Stromal cell of bone marrow (primary cell): ENCODE data around the gene TNFSF9.
"Not testable (repeated sequence)": the region's sequence is repeated elsewhere in the genome, so short reads cannot be mapped to it uniquely, and the experiment has no call there.

Experiments used
- DNase-seq: peaks from one replicate; pipeline ENCODE4 v3.0.0-alpha.2; 2012; ENCODE audit warnings: low read depth

The TNFSF9 gene

DNA sequence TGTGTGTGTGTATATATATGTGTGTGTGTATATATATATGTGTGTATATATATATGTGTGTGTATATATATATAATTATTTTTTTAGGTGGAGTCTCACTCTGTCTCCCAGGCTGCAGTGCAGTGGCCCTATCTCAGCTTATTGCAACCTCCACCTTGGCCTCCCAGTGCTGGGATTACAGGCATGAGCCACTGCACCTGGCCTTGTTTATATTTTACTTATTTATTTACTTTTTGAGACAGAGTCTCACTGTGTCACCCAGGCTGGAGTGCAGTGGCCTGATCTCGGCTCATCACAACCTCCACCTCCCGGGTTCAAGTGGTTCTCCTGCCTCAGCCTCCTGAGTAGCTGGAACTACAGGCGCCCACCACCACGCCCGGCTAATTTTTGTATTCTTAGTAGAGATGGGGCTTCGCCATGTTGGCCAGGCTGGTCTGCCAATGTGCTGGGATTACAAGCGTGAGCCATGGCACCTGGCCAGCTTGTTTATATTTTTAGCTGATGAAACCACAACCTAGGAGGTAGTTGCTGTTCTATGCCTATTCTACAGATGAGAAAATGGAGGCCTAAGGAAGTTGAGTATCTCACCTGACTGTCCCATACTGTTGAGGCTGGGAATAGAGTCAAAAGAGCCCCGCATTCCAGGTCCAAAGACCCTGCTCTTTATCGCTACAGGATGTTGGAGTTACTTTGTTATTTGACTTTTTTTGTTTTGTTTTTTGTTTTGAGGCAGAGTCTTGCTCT is 22.6 kb upstream of the TNFSF9 start:
- DNase-seq = not testable (repeated sequence)

DNA sequence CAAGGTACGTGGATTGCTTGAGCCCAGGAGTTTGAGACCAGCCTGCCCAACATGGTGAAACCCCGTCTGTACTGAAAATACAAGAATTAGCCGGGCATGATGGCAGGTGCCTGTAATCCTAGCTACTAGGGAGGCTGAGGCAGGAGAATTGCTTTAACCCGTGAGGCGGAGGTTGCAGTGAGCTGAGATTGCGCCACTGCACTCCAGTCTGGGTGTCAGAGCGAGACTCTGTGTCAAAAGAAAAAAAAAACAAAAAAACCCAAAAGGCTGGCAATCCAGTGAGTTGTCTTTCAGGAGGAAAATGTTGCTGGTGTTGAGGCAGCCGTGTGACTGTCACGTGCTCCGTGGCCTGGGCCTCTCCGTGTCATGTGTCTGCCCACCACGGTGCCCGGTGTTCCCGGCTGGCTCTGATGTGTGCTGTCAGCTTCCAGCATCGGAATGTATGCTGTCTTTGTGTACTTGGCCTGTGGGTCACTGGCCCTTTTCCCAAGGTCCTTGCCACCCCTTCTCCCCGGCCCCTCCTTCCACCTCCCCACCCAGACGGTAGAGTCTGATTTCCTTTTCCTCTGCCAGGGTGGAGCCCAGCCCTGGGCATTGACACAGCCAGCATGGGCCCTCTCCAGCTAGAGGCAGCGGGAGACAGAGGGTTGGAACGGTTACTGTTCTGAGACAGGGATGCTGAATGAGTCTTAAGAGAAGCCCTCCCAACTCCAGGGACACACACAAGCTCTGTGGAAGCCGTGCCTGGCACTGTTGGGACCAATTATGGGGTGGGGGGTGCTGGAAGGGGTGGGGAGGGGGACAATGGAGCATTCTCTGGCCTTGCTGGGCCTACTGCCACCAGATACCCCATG is 21.5 kb upstream of the TNFSF9 start:
- no peak for DNase-seq

DNA sequence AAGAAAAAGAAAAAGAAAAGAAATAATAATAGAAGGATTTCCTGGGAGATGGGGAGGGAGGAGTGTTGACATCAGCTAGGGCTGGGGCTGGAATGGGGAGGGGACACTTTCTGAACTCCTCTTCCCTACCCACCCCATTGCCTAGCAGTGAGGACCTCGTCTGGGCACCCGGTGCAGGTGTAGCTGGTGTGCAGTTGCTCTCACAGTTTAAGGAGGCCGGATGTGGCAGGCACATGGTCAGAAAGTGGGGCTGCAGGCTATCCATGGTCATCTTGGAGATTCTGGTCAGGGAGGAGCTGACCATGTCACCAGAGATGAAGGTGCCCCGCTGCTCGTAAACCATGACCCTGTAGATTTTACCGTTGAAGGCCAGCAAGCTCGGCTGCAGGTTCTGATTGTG is 20.2 kb upstream of the TNFSF9 start:
- no peak for DNase-seq

DNA sequence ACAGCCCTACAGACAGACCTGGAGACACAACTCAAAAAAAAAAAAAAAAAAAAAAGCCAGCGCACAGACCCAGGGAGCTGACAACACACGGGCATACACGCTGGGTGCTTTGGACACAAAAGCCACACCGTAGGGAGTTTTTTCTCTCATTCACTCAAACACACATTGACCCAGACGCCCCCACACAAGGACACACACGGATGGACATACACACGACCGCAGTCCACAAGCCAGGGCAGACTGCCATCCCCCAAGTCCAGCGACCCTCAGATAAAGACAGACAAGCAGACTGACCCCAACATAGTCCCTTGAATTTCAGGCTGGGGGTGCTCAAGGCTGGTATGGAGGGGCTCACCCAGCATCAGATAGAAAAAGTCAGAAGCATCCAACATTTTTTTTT is 16.7 kb upstream of the TNFSF9 start:
- DNase-seq = no peak

DNA sequence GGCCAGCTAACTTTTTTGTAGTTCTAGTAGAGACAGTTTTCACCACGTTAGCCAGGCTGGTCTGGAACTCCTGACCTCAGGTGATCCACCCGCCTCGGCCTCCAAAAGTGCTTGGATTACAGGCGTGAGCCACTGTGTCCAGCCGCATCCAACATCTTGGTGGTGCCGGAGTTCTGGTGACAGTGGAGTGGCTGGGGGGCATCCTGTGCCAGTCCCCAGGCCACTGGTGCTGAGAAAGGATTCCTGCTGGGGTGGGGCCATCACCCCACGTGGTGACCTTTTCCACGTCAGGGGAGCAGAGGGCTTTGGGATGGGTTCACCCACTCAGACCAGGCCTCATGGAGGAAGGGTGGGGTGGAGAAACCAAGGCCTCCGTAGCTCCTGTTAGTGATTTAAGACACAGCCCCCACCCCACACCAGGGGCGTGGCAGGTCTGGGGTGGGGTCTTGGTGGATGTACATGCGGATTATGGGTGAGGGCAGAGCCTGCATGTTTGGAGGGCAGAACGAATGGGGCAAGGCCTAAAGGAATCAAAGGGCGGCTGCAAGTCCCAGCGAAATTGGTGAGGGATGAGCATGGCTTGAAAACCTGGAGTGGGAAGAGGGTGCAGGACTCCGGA is 15.8 kb upstream of the TNFSF9 start:
- DNase-seq = no peak

DNA sequence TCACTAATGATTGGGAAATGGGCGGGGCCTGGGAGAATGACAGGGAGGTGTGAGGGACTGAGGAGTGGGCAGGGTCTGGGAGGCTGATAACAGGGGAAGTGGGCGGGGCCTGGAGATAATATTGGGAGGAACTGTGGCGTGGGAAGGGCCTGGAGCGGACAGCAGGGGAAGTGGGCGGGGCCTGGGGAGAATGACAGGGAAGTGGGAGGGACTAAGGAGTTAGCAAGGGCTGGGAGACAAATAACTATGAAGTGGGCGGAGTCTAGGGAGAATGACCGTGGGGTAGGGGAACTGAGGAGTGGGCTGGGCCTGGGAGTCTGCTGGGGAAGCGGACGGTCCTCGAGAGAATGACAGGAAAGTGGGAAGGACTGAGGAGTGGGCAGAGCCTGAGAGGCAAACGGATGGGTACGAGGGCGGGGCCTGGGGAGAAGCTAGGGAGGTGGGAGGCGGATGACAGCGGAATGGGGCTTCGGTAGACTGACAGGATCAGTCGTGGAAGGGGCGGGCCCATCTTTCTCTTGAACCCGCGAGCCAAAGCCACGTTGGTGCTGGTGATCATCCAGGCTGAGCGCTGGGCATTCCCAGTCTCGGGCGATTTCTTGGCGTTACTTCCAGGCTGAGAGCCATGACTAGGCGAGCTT is 14.7 kb upstream of the TNFSF9 start:
- DNase-seq = peak; percentile 77

DNA sequence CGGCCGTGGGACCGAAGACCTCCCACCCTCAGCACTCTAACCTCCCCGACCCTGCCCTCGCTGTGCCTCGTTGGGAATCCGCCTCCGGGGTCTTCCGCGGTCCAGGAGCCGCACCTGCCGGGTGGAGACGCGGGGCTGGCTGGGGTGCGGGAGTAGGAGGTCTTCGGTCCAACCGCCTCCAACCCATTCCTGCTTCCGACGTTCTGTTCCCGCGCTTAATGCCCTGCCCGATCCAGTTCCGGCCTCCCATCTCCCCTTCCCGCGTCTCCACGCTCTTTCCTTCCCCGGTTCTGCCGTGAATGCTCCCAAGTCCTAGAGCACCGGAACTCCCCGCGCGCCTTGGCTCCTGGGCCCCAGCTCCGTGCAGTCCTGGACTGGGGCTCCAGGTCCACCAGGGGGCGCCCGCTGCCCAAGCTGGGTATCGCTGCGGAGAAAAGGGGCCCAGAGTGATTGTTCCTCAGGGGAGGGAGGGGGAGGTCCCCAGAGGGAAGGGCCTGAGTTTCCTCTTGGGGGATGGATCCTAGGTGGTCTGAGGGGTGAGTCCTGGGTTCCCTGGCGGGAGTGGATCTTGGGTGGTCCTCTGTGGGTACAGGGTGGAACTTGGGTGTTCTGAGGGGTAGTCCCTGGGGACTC is 14.1 kb upstream of the TNFSF9 start:
- peak; percentile 68 for DNase-seq

DNA sequence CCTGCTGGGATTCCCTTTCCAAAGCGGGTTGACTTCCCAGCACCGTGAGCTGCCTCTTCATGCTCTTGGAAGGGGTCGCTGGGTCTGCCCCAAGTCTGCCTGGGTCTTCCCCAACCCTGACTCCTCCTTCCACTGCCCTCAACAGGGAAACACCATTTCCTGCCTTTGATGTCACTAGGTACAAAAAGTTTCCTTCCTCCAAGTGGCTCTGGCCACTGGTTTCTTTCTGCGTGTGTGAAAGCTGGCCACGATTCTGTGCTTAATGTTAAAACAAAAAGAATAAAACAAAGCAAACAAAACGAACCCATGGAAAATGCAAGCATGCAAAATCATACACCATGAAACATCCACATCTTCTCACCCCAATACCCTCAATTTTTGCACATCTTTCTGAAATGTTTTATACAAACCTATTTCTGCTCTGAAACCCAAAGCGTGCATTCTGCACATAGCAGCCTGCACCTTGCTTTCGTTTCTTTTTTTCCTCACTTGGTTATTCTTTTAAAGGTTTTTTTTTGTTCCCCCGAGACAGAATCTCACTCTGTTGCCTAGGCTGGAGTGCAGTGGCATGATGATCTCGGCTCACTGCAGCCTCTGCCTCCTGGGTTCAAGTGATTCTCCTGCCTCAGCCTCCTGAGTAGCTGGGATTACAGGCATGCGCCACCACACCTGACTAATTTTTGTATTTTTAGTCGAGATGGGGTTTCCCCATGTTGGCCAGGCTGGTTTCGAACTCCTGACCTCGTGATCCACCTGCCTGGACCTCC is 12.5 kb upstream of the TNFSF9 start:
- DNase-seq = no peak

DNA sequence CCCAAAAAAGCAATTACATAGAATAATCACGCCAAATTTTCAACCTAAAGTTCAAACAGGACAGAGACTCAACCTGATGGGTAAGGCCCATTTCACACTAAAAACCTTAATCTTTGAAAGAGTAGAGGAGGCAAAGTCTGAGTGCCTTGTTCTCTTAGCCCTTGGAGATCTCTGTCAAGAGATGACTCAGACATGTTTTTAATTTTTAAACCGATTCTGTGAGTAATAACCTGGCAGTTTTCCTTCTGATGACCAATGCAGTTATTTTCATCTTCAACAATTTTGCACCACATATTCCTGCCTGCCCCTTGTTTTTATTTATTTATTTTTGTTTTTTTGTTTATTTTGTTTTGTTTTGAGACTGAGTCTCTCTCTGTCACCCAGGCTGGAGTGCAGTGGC is 11.5 kb upstream of the TNFSF9 start:
- DNase-seq = peak; percentile 82

DNA sequence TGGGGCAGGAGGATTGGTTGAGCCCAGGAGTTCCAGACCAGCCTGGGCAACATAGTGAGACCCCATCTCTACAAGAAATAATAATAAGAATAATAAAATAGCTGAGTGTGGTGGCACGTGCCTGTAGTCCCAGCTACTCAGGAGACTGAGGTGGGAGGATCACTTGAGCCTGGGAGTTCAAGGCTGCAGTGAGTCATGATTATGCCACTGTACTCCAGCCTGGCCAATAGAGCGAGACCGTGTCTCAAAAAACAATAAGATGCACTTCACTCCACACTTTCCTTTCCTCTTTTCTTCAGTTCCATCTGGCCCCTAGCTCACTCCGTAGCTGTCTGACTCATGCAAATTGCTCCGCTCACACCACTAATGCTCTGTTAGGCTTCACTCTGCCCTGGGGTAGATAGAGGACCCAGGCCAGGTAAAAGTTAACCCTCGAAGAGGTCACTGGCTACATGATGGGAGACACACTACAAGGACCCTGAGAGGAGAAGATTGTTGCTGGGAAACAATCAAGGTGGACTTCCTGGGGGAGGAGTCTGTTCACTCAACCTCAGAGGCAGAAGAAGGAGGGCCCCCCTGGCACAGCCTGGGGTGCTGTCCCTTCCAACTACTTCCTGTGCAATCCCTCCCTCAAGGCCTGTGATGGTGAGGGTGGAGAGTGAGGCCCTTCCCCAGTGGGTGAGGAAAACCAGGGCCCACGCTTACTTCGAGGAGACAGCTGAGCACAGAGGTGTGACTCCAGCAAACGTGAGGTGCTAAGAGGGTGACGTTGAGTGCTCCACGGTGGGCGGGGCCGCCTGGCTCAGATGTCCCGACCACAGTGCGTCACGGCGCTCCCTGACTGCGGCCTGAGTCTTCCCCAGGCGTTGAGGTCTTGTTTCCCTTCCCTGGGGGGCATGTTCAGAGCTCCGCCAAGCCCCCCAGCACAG is 8.8 kb upstream of the TNFSF9 start:
- DNase-seq = no peak

DNA sequence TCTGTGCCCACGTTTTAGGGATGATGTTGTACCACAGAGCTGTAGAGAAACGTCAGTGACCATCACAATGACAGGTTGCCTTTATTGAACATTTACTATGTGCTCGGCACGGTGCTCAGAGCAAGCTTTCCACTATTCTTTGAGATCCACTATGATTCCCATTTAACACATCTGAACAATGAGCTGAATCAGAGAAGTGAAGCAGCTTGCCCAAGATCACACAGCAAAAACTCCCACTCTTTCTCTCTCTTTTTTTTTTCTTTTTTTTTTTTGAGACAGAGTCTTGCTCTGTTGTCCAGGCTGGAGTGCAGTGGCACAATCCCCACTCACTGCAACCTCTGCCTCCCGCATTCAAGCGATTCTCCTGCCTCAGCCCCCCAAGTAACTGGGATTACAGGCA is 8.1 kb upstream of the TNFSF9 start:
- no peak for DNase-seq

DNA sequence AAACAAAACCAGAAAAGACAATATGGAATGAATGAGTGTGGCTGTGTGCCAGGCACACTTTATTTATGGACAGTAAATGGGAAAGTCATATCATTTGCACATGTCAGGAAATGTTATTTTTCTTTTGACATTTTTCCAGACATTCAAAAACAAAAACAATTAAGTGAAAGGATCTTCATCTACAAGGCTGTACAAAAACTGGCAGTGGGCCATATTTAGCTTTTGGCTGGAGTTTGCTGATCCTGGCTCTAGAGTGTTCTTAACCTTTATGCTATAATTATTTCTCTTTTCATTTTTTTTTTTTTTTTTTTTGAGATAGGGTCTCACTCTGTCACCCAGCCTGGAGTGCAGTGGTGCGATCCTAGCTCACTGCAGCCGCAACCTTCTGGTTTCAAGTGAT is 6.5 kb upstream of the TNFSF9 start:
- no peak for DNase-seq

DNA sequence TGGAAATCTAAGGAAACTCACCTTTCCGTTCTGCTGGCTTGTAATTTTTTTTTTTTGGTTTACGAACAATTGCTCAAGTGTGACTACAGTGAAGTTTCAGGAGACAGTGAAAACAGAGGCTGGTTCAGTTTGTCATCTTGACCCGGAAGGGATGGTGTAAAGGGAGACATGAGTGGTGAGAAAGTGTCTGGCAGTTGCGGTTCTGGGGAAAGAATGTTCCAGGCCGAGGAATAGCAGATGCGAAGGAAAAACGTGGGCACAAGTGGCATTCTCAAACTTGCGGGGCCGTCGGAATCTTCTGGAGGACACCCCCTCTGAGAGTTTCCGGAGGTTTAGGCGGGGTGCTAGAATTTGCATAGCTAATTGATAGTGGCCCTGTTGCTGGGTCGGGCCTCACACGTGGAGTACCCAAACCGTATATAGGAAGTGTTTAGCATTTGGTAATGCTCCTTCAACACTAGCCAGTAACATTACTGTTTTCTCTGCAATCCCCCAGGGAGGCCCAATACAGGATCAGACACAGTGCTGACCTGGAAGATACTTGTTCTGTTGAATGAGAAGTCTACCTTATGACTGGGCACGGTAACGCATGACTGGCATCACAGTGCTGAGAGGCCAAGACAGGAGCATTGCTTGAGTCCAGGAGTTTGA is 2.8 kb upstream of the TNFSF9 start:
- DNase-seq = no peak

DNA sequence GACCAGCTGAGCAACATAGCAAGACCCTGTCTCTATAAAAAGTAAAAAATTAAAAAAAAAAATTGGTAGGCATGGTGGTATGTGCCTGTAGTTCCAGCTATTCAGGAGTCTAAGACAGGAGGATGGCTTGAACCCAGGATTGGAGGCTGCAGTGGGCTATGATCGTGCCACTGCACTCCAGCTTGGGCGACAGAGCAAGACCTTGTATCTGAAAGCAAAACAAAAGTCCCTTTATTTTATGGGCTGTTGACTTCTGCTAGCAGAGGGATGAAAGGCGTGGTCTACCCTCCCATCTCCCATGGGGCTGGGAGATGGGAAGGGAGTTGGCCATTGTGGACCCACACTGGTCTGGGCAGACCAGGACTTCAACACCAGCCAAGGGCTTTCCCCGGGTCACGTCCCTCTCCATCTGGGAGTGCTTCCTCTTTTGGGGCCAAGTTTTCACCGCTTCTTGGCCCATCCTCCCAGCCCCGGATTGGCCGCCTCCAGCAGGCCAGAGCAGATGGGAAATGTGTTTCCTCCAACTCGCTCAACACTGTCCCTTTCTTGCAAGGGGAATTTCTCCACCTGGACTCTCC is 2.2 kb upstream of the TNFSF9 start:
- no peak for DNase-seq

DNA sequence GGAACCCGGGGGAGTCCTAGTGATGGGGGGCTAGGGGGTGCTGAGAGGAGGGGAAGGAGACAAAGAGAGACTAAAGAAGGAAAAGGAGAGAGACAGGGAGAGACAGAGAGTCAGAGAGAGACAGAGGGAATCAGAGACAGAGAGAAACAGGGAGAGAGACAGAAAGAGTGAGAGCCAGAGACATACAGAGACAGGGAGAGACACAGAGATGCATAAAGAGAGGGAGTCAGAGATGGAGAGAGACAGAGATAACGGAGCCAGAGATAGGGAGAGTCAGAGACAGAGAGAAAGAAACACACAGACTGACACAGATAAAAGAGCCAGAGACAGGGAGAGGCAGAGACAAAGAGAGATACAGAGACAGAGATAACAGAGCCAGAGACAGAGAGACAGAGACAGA is 1.5 kb upstream of the TNFSF9 start:
- no peak for DNase-seq

DNA sequence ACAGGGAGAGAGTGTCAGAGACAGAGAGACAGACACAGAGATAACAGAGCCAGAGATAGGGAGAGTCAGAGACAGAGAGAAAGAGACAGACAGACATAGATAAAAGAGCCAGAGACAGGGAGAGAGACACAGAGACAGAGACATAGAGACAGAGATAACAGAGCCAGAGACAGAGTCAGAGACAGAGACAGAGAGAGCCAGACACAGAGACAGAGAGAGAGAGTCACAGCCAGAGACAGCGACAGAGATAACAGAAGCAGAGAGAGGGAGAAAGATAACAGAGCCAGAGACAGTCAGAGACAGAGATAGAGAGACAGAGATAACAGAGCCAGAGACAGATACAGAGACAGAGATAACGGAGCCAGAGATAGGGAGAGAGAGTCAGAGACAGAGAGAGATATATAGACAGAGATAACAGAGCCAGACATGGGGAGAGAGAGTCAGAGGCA is 865 bp upstream of the TNFSF9 start:
- no peak for DNase-seq

DNA sequence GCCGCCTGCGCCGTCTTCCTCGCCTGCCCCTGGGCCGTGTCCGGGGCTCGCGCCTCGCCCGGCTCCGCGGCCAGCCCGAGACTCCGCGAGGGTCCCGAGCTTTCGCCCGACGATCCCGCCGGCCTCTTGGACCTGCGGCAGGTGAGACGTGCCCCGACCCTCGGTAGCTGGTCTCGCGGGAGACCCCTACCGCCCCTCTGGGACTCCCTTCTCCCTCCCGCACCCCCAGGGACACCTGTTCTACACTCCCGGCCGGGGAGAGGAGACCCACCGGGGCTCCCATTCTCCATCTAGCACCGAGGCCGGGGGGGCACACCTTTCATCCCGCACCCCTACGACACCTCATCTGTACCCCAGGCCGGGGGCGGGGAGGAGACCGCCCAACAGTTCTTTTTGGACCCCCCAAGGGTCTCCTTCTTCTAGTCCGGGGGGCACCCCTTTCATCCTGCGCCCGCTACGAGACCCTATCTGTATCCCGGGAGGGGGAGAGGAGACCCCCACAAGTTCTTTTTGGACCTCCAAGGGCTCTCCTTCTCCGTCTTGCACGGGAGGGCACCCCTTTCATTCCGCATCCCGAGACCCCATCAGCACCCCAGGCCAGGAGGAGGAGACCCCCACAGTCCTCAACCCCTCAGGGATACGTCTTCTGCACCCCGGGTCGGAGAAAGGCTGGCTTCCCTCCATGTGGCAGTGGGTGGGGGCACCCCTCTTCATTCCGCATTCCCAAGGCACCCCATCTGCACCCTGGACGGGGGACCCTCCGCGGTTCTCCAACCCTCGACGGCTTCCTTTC is 533 bp downstream of the TNFSF9 start:
- no peak for DNase-seq

DNA sequence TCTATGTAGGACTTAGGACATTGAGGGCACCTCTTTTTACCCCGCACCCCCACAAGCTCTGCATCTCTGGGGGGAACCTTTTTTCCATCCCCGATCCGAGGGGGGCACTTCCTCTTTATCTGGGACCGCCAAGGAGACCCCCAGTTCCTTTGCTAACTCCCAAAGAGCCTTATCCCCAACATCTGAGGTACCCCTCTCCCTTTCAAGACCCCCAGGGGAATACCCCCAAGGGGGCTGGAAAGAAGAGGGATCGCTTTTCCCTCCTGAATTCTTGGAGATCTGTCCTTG is 1.1 kb downstream of the TNFSF9 start:
- no peak for DNase-seq
